ENCODE results near the gene BANK1.
"Not testable (repeated sequence)": the region's sequence is repeated elsewhere in the genome, so short reads cannot be mapped to it uniquely, and the experiment has no call there.

Gene BANK1

GRCh38 chr4:101824500-101824899, 34.0 kb downstream of the BANK1 start:
- DNase-seq: no peak

GRCh38 chr4:101825953-101826352, 35.4 kb downstream of the BANK1 start:
- DNase-seq: no peak

- DNase-seq: no peak
Observed at GRCh38 chr4:101831816-101832215, 41.3 kb downstream of the BANK1 start.

GRCh38 chr4:101833480-101833879, 43.0 kb downstream of the BANK1 start:
- DNase-seq: no peak

GRCh38 chr4:101835121-101835904, 44.8 kb downstream of the BANK1 start:
- DNase-seq: no peak

- no peak for DNase-seq
Observed at GRCh38 chr4:101843054-101843453, 52.5 kb downstream of the BANK1 start.

GRCh38 chr4:101846550-101846949, 56.0 kb downstream of the BANK1 start:
- no peak for DNase-seq

GRCh38 chr4:101850698-101851097, 60.2 kb downstream of the BANK1 start:
- DNase-seq: no peak

- DNase-seq: no peak
Observed at GRCh38 chr4:101851672-101852071, 61.1 kb downstream of the BANK1 start.

GRCh38 chr4:101853028-101853427, 62.5 kb downstream of the BANK1 start:
- no peak for DNase-seq

- DNase-seq: no peak
Observed at GRCh38 chr4:101853691-101854090, 63.2 kb downstream of the BANK1 start.

GRCh38 chr4:101855239-101855638, 64.7 kb downstream of the BANK1 start:
- no peak for DNase-seq

- DNase-seq: no peak
Observed at GRCh38 chr4:101856149-101856548, 65.6 kb downstream of the BANK1 start.

- no peak for DNase-seq
Observed at GRCh38 chr4:101857176-101857575, 66.6 kb downstream of the BANK1 start.

- no peak for DNase-seq
Observed at GRCh38 chr4:101858641-101859040, 68.1 kb downstream of the BANK1 start.

- no peak for DNase-seq
Observed at GRCh38 chr4:101862595-101862994, 72.1 kb downstream of the BANK1 start.

GRCh38 chr4:101864660-101865059, 74.1 kb downstream of the BANK1 start:
- DNase-seq: no peak

GRCh38 chr4:101865501-101866062, 75.1 kb downstream of the BANK1 start:
- DNase-seq: no peak

GRCh38 chr4:101870874-101871273, 80.3 kb downstream of the BANK1 start:
- DNase-seq: no peak

- DNase-seq: no peak
Observed at GRCh38 chr4:101871962-101872676, 81.6 kb downstream of the BANK1 start.

- no peak for DNase-seq
Observed at GRCh38 chr4:101885574-101885973, 95.0 kb downstream of the BANK1 start.

- no peak for DNase-seq
Observed at GRCh38 chr4:101886826-101887225, 96.3 kb downstream of the BANK1 start.

- no peak for DNase-seq
Observed at GRCh38 chr4:101888472-101888871, 97.9 kb downstream of the BANK1 start.

- DNase-seq: not testable (repeated sequence)
Observed at GRCh38 chr4:101905527-101905926, 115.0 kb downstream of the BANK1 start.
